Astrocyte (in vitro differentiated cells and primary cell): ENCODE measurements around the gene STUB1.

ENCODE experiments used
- EZH2 ChIP-seq: IDR thresholded peaks from 2 replicates; pipeline ENCODE4 v1.6.1; 2012; ENCODE audit warnings: mild to moderate bottlenecking, low read length, inconsistent platforms; ENCODE audit not compliant: insufficient read depth
- TF ChIP-seq, protein P1 (sequence below): IDR thresholded peaks from 2 replicates; pipeline ENCODE4 v1.5.1; 2011; ENCODE audit warnings: low read depth, mild to moderate bottlenecking, inconsistent platforms, low read length, moderate library complexity; ENCODE audit not compliant: insufficient read depth

DNA sequence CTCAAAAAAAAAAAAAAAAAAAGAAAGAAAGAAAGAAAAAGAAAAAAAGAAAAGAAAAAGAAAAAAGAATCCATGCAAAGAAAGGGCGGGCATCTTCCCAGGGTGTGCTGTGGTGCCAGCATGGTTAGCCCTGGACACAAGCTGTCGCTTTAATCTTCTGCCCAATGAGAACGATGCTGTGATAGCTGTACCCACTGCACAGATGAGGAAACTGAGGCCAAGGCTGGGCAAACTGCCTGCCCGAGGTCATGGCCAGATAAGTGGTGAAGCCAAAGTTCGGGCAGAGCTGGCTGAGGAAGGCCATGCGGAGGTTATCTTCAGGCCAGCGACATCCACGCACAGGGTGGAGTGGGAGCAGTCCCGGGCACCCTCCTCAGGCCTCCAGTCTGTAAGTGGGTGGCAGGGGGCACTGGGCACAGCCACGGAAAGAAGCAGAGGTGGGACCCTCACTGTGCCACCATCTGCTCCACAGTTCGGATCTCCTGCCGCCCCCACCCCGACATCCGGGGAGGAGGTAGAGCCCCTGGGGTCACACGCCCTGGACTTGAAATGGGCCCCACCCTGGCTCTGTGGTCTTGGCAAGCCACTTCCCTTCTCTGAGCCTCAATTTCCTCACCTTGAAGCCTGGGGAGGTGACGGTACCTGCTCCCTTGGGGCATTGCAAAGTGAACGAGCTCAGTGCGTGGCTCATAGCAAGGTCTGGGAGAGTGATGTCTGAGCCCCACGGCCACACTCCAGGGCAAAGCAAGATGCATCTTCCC, 18.9 kb downstream of the STUB1 start:
- TF ChIP-seq, protein P1, sequence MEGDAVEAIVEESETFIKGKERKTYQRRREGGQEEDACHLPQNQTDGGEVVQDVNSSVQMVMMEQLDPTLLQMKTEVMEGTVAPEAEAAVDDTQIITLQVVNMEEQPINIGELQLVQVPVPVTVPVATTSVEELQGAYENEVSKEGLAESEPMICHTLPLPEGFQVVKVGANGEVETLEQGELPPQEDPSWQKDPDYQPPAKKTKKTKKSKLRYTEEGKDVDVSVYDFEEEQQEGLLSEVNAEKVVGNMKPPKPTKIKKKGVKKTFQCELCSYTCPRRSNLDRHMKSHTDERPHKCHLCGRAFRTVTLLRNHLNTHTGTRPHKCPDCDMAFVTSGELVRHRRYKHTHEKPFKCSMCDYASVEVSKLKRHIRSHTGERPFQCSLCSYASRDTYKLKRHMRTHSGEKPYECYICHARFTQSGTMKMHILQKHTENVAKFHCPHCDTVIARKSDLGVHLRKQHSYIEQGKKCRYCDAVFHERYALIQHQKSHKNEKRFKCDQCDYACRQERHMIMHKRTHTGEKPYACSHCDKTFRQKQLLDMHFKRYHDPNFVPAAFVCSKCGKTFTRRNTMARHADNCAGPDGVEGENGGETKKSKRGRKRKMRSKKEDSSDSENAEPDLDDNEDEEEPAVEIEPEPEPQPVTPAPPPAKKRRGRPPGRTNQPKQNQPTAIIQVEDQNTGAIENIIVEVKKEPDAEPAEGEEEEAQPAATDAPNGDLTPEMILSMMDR: no peak
- TF ChIP-seq EZH2: no peak
